Central memory CD8-positive, alpha-beta T cell (primary cell): ENCODE measurements around the gene MYOCD.

Source experiments
- ATAC-seq: fragments of 150-1000 bp; cut with Tn5 transposase; replicated peaks from 2 replicates; pipeline ENCODE4 v1.10.0; 2022; ENCODE audit warnings: mild to moderate bottlenecking, moderate FRiP score, moderate number of reproducible peaks; ENCODE audit not compliant: poor library complexity, severe bottlenecking; ENCODE audit errors: extremely low read depth
- DNase-seq, 2 donors: peaks; one replicate each; pipeline ENCODE4 v3.0.0; 2021; ENCODE audit warnings: low spot score in 2 of 2
- H3K27ac Mint-ChIP-seq: one replicate; pipeline ENCODE4 v1.8.0; 2022; ENCODE audit warnings: low read depth, mild to moderate bottlenecking, moderate library complexity, mixed read lengths
- H3K27me3 Mint-ChIP-seq: one replicate; pipeline ENCODE4 v1.8.0; 2022; ENCODE audit warnings: mixed read lengths
- H3K36me3 Mint-ChIP-seq: one replicate; pipeline ENCODE4 v1.8.0; 2022; ENCODE audit warnings: mild to moderate bottlenecking, moderate library complexity, mixed read lengths; ENCODE audit not compliant: insufficient read depth
- H3K4me1 Mint-ChIP-seq: one replicate; pipeline ENCODE4 v1.8.0; 2022; ENCODE audit warnings: mixed read lengths
- H3K4me3 Mint-ChIP-seq: one replicate; pipeline ENCODE4 v1.8.0; 2022; ENCODE audit warnings: mild to moderate bottlenecking, moderate library complexity, mixed read lengths
- H3K9me3 Mint-ChIP-seq: one replicate; pipeline ENCODE4 v1.8.0; 2022; ENCODE audit warnings: mixed read lengths

MYOCD gene

GRCh38 chr17:12656354-12656753 lies 9.3 kb upstream of the MYOCD start:
- DNase-seq (no peak), ATAC-seq (no peak)
- H3K27me3 Mint-ChIP-seq = peaks cover under 1% of the 10 kb centered on the region

DNA sequence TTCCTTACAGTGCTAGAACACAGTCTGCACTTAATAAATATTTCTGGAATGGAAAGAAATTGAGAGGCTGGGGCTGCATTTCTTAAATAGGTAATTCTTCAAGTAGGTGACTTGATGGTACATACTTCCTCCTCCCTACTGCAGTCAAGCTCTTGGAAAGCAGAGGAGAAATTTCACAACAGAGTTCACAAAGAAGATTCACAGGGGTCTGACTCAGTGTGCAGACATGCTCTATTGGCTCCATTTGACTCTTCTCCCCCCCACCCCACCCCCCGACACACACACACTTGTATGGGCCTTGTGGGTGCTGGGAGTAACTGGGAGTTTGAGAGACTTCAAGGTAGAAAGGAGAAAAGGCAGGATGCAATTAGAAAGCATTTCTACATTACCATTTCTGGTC lies 6.2 kb upstream of the MYOCD start:
- Mint-ChIP-seq H3K27ac (no peak overlapping the region), H3K4me1 (no peaks in the 10 kb centered on the region), H3K27me3 (peaks cover 31% of the 10 kb centered on the region), H3K9me3 (peaks cover 6% of the 10 kb centered on the region), H3K4me3 (no peak overlapping the region), H3K36me3 (no peaks in the 10 kb centered on the region)
- no peak for ATAC-seq
- no peak for DNase-seq

More at GRCh38 chr17:12656354-12656753, 9.3 kb upstream of the MYOCD start:
- Mint-ChIP-seq H3K9me3 (peaks cover 6% of the 10 kb centered on the region), H3K4me1 (no peaks in the 10 kb centered on the region), H3K4me3 (no peak overlapping the region), H3K27ac (no peak overlapping the region), H3K36me3 (no peaks in the 10 kb centered on the region)

DNA sequence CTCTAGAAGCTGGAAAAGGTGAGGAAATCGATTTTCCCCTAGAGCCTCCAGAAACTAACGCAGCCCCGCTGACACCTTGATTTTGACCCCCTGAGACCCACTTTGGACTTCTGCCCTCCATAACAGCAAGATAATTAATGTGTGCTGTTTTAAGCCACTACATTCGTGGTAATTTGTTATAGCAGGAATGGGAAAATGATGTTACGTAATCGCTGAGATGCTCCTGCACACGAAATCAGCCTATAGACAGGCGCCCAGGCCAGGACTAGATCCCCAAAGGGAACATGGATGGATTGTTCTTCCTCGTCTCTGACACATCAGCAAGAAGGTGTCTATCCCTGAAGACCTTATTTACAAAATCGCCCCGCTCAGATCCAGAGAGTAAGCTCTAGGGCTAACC lies 1.4 kb upstream of the MYOCD start:
- no peak for ATAC-seq
- no peaks in the 10 kb centered on the region for H3K4me1 Mint-ChIP-seq
- no peak overlapping the region for H3K27ac Mint-ChIP-seq
- H3K27me3 Mint-ChIP-seq = peaks cover 75% of the 10 kb centered on the region
- H3K4me3 Mint-ChIP-seq = no peak overlapping the region
- H3K36me3 Mint-ChIP-seq = no peaks in the 10 kb centered on the region
- DNase-seq = no peak
- H3K9me3 Mint-ChIP-seq = no peaks in the 10 kb centered on the region

GRCh38 chr17:12664894-12665262 lies 812 bp upstream of the MYOCD start:
- Mint-ChIP-seq H3K27ac (no peak overlapping the region), H3K9me3 (no peaks in the 10 kb centered on the region), H3K4me1 (no peaks in the 10 kb centered on the region), H3K27me3 (peaks cover 75% of the 10 kb centered on the region), H3K36me3 (no peaks in the 10 kb centered on the region), H3K4me3 (no peak overlapping the region)
- ATAC-seq (no peak), DNase-seq (no peak)

DNA sequence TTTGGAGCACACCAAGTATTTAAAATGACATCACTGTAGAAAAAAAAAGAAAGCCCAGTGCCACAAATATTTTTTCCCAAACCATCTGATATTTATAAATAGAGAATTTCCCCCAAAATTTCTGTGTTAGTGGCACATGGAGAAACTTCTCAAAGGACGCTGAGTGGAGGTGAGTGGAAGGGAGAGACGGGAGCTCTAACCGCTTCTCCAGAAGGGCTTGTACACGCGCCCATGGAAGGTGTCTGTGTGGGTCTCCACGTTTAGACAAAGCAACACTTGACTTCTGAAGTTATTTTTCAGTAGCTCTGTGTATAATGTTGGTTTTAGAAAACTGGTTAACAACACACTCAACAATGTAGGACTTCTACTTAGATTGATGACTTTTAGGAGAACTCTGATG lies 1.0 kb downstream of the MYOCD start:
- no peak overlapping the region for H3K4me3 Mint-ChIP-seq
- H3K27me3 Mint-ChIP-seq = peaks cover 70% of the 10 kb centered on the region

GRCh38 chr17:12667299-12667958 lies 1.7 kb downstream of the MYOCD start:
- H3K27me3 Mint-ChIP-seq = peaks cover 63% of the 10 kb centered on the region
- H3K9me3 Mint-ChIP-seq = no peaks in the 10 kb centered on the region
- H3K4me1 Mint-ChIP-seq = no peaks in the 10 kb centered on the region
- no peak for ATAC-seq
- H3K4me3 Mint-ChIP-seq = no peak overlapping the region
- no peak for DNase-seq
- no peaks in the 10 kb centered on the region for H3K36me3 Mint-ChIP-seq
- H3K27ac Mint-ChIP-seq = no peak overlapping the region

More for the DNA sequence above, 1.0 kb downstream of the MYOCD start:
- H3K36me3 Mint-ChIP-seq = no peaks in the 10 kb centered on the region
- no peak for DNase-seq
- H3K27ac Mint-ChIP-seq = no peak overlapping the region
- ATAC-seq = no peak
- no peaks in the 10 kb centered on the region for H3K9me3 Mint-ChIP-seq
- no peaks in the 10 kb centered on the region for H3K4me1 Mint-ChIP-seq

DNA sequence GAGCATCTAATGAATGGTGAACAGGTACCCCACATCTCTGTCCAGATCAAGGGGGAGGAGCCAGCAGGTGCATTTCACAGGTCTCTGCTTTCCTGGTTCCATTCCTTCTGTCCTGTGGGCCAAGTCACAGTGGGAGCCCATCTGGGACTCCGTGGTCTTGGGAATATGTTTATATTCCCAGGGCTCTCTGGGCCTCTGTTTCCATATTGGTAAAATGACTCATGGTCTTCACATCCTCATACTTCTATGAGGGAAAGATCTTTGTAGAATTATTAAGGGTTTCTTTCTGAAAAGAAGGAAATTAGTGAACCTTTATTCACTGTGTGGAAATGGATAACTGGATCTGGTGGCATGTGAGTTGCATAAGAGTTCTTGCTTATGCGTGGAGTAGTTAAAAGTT lies 6.2 kb downstream of the MYOCD start:
- no peaks in the 10 kb centered on the region for H3K9me3 Mint-ChIP-seq
- H3K4me3 Mint-ChIP-seq = no peak overlapping the region
- H3K4me1 Mint-ChIP-seq = no peaks in the 10 kb centered on the region
- H3K36me3 Mint-ChIP-seq = no peaks in the 10 kb centered on the region
- H3K27ac Mint-ChIP-seq = no peak overlapping the region
- peaks cover 20% of the 10 kb centered on the region for H3K27me3 Mint-ChIP-seq
- ATAC-seq (no peak), DNase-seq (no peak)

DNA sequence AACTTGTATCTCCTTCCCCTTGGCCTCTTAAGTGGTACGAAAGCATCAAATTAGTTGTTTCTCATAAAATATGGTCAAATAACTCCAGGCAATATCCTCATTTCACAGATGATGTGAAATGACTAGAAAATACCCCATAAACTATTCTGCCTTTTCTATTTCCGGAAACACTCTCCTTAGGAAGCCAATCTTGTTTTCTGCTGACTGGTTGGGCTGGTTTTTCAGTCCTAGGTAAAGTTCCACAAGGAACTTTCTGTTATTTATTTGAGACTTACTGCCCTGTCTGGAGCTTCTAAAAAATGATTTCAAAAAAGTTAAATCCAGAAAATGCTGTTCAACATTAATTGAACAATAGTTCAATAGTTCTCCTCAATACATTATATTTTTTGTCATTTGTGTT lies 7.3 kb downstream of the MYOCD start:
- H3K4me3 Mint-ChIP-seq = no peak overlapping the region
- ATAC-seq (no peak), DNase-seq (no peak)
- no peak overlapping the region for H3K27ac Mint-ChIP-seq
- H3K9me3 Mint-ChIP-seq = no peaks in the 10 kb centered on the region
- peaks cover 11% of the 10 kb centered on the region for H3K27me3 Mint-ChIP-seq
- no peaks in the 10 kb centered on the region for H3K4me1 Mint-ChIP-seq
- H3K36me3 Mint-ChIP-seq = no peaks in the 10 kb centered on the region

- DNase-seq (no peak), ATAC-seq (no peak)
- H3K4me1 Mint-ChIP-seq = no peaks in the 10 kb centered on the region
- H3K4me3 Mint-ChIP-seq = no peak overlapping the region
- no peaks in the 10 kb centered on the region for H3K9me3 Mint-ChIP-seq
- peaks cover 2% of the 10 kb centered on the region for H3K27me3 Mint-ChIP-seq
- H3K27ac Mint-ChIP-seq = no peak overlapping the region
- H3K36me3 Mint-ChIP-seq = no peaks in the 10 kb centered on the region
Measured at GRCh38 chr17:12673788-12674187, 8.1 kb downstream of the MYOCD start.

GRCh38 chr17:12680407-12680897 lies 14.8 kb downstream of the MYOCD start:
- Mint-ChIP-seq H3K4me3 (no peak overlapping the region), H3K9me3 (no peaks in the 10 kb centered on the region), H3K36me3 (no peaks in the 10 kb centered on the region), H3K27ac (no peak overlapping the region), H3K4me1 (no peaks in the 10 kb centered on the region), H3K27me3 (no peaks in the 10 kb centered on the region)
- DNase-seq = no peak
- no peak for ATAC-seq

- Mint-ChIP-seq H3K4me3 (no peak overlapping the region), H3K4me1 (no peaks in the 10 kb centered on the region), H3K27me3 (no peaks in the 10 kb centered on the region), H3K36me3 (no peaks in the 10 kb centered on the region), H3K27ac (no peak overlapping the region), H3K9me3 (no peaks in the 10 kb centered on the region)
- DNase-seq (no peak), ATAC-seq (no peak)
Measured at GRCh38 chr17:12680993-12681392, 15.3 kb downstream of the MYOCD start.

- no peak for DNase-seq
- no peak overlapping the region for H3K27ac Mint-ChIP-seq
- no peaks in the 10 kb centered on the region for H3K4me1 Mint-ChIP-seq
- no peak for ATAC-seq
- H3K27me3 Mint-ChIP-seq = no peaks in the 10 kb centered on the region
- H3K9me3 Mint-ChIP-seq = peaks cover under 1% of the 10 kb centered on the region
- no peaks in the 10 kb centered on the region for H3K36me3 Mint-ChIP-seq
- H3K4me3 Mint-ChIP-seq = no peak overlapping the region
Measured at GRCh38 chr17:12683299-12683698, 17.6 kb downstream of the MYOCD start.

DNA sequence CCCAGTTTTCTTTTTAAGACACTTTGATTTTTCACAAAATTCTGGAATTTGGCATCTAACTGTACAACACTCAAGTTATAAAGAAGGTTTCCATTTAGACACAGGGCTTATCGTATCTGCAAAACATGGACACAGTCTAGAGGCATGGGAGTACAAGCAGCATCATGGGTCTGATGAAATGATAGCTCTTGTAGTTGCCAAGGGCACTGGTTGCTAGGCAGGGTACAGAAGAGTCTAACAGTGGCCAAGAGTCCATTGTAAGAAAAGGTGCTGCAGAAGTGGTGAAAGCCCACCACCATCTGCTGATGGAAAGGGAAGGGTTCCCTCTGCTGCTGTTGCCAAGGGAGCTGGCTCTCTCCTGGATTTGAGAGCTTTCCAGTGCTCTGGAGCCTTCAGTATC lies 20.8 kb downstream of the MYOCD start:
- H3K4me3 Mint-ChIP-seq = no peak overlapping the region
- no peak for DNase-seq
- no peak overlapping the region for H3K27ac Mint-ChIP-seq
- no peaks in the 10 kb centered on the region for H3K36me3 Mint-ChIP-seq
- no peaks in the 10 kb centered on the region for H3K4me1 Mint-ChIP-seq
- H3K9me3 Mint-ChIP-seq = peaks cover 10% of the 10 kb centered on the region
- H3K27me3 Mint-ChIP-seq = no peaks in the 10 kb centered on the region
- ATAC-seq = no peak
